K562 (cell line): ENCODE results near the gene PSMD8. TPM values are rescaled to one million over a fixed set of nuclear protein-coding genes. Genes with fewer than 3 reads are reported as not detected.
A peak's percentile ranks its signal among the peaks of the same experiment; 100 is the strongest.

Experiments used
- ARID4B ChIP-seq: sonication (generic); formaldehyde crosslinking; IDR thresholded peaks from 2 replicates; pipeline ENCODE4 v1.8.0; 2022; ENCODE audit warnings: mild to moderate bottlenecking, missing genetic modification reagents
- BCOR ChIP-seq: fragments of 450-650 bp; IDR thresholded peaks from 2 replicates; pipeline ENCODE4 v1.6.1; 2016
- CBX2 ChIP-seq: fragments of 200-600 bp; sonication (generic); IDR thresholded peaks from one replicate; pipeline ENCODE4 v1.6.1; 2012; ENCODE audit warnings: mild to moderate bottlenecking, low read length, inconsistent platforms; ENCODE audit not compliant: insufficient read depth, poor library complexity, severe bottlenecking
- CBX5 ChIP-seq: IDR thresholded peaks from 2 replicates; pipeline ENCODE4 v1.6.1; 2014; ENCODE audit warnings: low read depth, borderline replicate concordance
- FUS ChIP-seq: fragments of 200-400 bp; formaldehyde crosslinking; optimal IDR thresholded peaks from 2 replicates; pipeline ENCODE3; 2017; ENCODE audit warnings: low read depth, low read length
- GABPB1 ChIP-seq: sonication (generic); formaldehyde crosslinking; IDR thresholded peaks from 2 replicates; pipeline ENCODE4 v1.8.0; 2022; ENCODE audit warnings: mild to moderate bottlenecking, missing genetic modification reagents
- HBP1 ChIP-seq: fragments of 450-650 bp; formaldehyde crosslinking; IDR thresholded peaks from 2 replicates; pipeline ENCODE4 v1.4.0; 2022; ENCODE audit warnings: missing genetic modification characterization
- KDM4B ChIP-seq, 2 experiments: fragments of 450-650 bp in 1 of 2; sonication (generic) in 1 of 2; IDR thresholded peaks; 2 replicates each; pipeline ENCODE4 v1.6.1; 2016 to 2017; ENCODE audit warnings: borderline replicate concordance in 2 of 2, antibody characterized with exemption in 1 of 2, low read depth in 1 of 2, mild to moderate bottlenecking in 1 of 2
- NFIX ChIP-seq: fragments of 250-450 bp; sonication (Bioruptor Pico); IDR thresholded peaks from 2 replicates; pipeline ENCODE4 v1.4.0; 2020; ENCODE audit warnings: low read depth, mild to moderate bottlenecking, moderate library complexity
- POLR3A ChIP-seq: IDR thresholded peaks from 2 replicates; pipeline ENCODE4 v1.6.1; 2011; ENCODE audit warnings: borderline replicate concordance, mild to moderate bottlenecking, moderate library complexity; ENCODE audit not compliant: insufficient read length, insufficient read depth; ENCODE audit errors: extremely low read depth
- POU5F1 ChIP-seq: fragments of 150-350 bp; IDR thresholded peaks from 2 replicates; pipeline ENCODE4 v1.6.1; 2014; ENCODE audit warnings: borderline replicate concordance, low read length, low read depth, mild to moderate bottlenecking; ENCODE audit not compliant: partially characterized antibody
- RAD51 ChIP-seq: fragments of 450-650 bp; IDR thresholded peaks from 2 replicates; pipeline ENCODE4 v1.7.1; 2016; ENCODE audit warnings: low read depth, mild to moderate bottlenecking, borderline replicate concordance
- SAP30 ChIP-seq: fragments of 200-600 bp; sonication (generic); IDR thresholded peaks from 2 replicates; pipeline ENCODE4 v1.6.1; 2012; ENCODE audit warnings: borderline replicate concordance, low read depth, mild to moderate bottlenecking, moderate library complexity, low read length, control low read depth, inconsistent platforms; ENCODE audit not compliant: insufficient read depth, poor library complexity, severe bottlenecking
- SMARCA4 ChIP-seq: fragments of 450-650 bp; IDR thresholded peaks from 2 replicates; pipeline ENCODE4 v1.6.1; 2016
- SRF ChIP-seq, 2 experiments: fragments of 250-450, 450-650 bp in 1 of 2; sonication (Bioruptor Pico) in 1 of 2; sonication (generic) in 1 of 2; formaldehyde crosslinking; IDR thresholded peaks; 2 replicates each; pipeline versions ENCODE4 v1.5.0 to v1.5.1; 2020 to 2022; ENCODE audit warnings: mild to moderate bottlenecking in 1 of 2, missing genetic modification reagents in 1 of 2
- SRSF1 ChIP-seq: fragments of 200-400 bp; formaldehyde crosslinking; IDR thresholded peaks from 2 replicates; pipeline ENCODE4 v1.6.1; 2017; ENCODE audit warnings: mild to moderate bottlenecking, low read depth, low read length, moderate library complexity
- TCF15 ChIP-seq: fragments of 250-450 bp; sonication (Bioruptor Pico); IDR thresholded peaks from 2 replicates; pipeline ENCODE4 v1.8.0; 2022; ENCODE audit warnings: moderate library complexity, mild to moderate bottlenecking, inconsistent platforms
- TFE3 ChIP-seq: fragments of 450-650 bp; formaldehyde crosslinking; IDR thresholded peaks from 2 replicates; pipeline ENCODE4 v1.4.0; 2020; ENCODE audit warnings: mild to moderate bottlenecking, mixed read lengths
- ZNF121 ChIP-seq: sonication (generic); formaldehyde crosslinking; conservative IDR thresholded peaks from 2 replicates; pipeline ENCODE4 v1.8.0; 2022; ENCODE audit warnings: missing genetic modification reagents
- ZNF212 ChIP-seq: fragments of 450-650 bp; formaldehyde crosslinking; IDR thresholded peaks from 2 replicates; pipeline ENCODE4 v1.4.0; 2020; ENCODE audit warnings: mild to moderate bottlenecking
- polyA plus RNA-seq, 8 experiments: library from polyadenylated mRNA; depleted of rRNA in 4 of 8; stranded (reverse) in 5 of 8; unstranded in 3 of 8; fragments of >200 nt; fragmentation: Nextera tagmentation in 2 of 8; fragmentation: Illumina TruSeq in 1 of 8; extraction: Ambion mirVana in 2 of 8; extraction: Trizol in 1 of 8; gene quantifications; 2 replicates each; pipeline versions ENCODE4 v1.2.1 to v1.2.3, GENCODE V29; 2011 to 2014; ENCODE audit warnings: inconsistent platforms in 1 of 8, missing spikeins in 1 of 8
- total RNA-seq, 7 experiments: library from RNA; depleted of rRNA in 6 of 7; stranded (reverse); fragments of >200 nt in 6 of 7; fragmentation: Illumina TruSeq in 2 of 7; extraction: Trizol in 2 of 7; gene quantifications; 2 replicates each; pipeline versions ENCODE4 v1.2.1 to v1.2.3, GENCODE V29; 2011 to 2021; ENCODE audit warnings: low replicate concordance in 1 of 7

The PSMD8 gene
- total and polyA plus RNA-seq, 9 of the 15 experiments (the other 6 are each of a cell fraction or from before 2014, with no cell fraction given), result 130 to 583 (median 315) TPM

GRCh38 chr19:38335949-38336637, 38.3 kb upstream of the PSMD8 start (continued):
- TF ChIP-seq ARID4B (CRISPR knock-in tag) (no peak), SMARCA4 (no peak; the same call in 1 of the 2 replicates), ZNF121 (CRISPR knock-in tag) (no peak), ZNF212 (CRISPR knock-in tag) (no peak), NFIX (CRISPR knock-in tag) (no peak), SRSF1 (no peak), RAD51 (no peak), FUS (no peak), TCF15 (CRISPR knock-in tag) (no peak), CBX2 (no peak), HBP1 (CRISPR knock-in tag) (peak; percentile 92), SAP30 (peak; percentile 39), POLR3A (no peak), BCOR (no peak; the same call in 1 of the 2 replicates), KDM4B (IDR thresholded peaks at IDR 0.05; ENCODE audit: borderline replicate concordance in 2 of 2, low read depth in 1 of 2) (no peak), CBX5 (no peak), GABPB1 (0 out of 2 replicates have a peak, but pooled peaks have one; percentile 23), TFE3 (no peak), POU5F1 (no peak), SRF (CRISPR knock-in tag; IDR thresholded peaks at IDR 0.05) (peak in 1 of 2 experiments; percentile 16; a peak in 1 of 4 replicates)
